Mesenchymal stem cell (in vitro differentiated cells and primary cell): ENCODE data around the gene PIK3R5.
"Not testable (repeated sequence)": the region's sequence is repeated elsewhere in the genome, so short reads cannot be mapped to it uniquely, and the experiment has no call there.

ENCODE experiments used
- DNase-seq: peaks from one replicate; pipeline ENCODE4 v3.0.0-alpha.2; 2013
- H2AFZ ChIP-seq: one replicate; pipeline ENCODE4 v1.6.1; 2013; ENCODE audit warnings: low read depth, mild to moderate bottlenecking, control low read depth, inconsistent platforms, low read length, moderate library complexity
- H2AK5ac ChIP-seq: 2 replicates; pipeline ENCODE4 v1.6.1; 2013; ENCODE audit warnings: low read length, moderate library complexity, mild to moderate bottlenecking, inconsistent platforms; ENCODE audit not compliant: severe bottlenecking
- H2BK120ac ChIP-seq: one replicate; pipeline ENCODE4 v1.6.1; 2013; ENCODE audit warnings: low read depth, mild to moderate bottlenecking, inconsistent platforms, low read length, moderate library complexity
- H2BK12ac ChIP-seq, 2 experiments: one replicate each; pipeline ENCODE4 v1.6.1; 2013; ENCODE audit warnings: inconsistent platforms in 2 of 2, low read length in 2 of 2, mild to moderate bottlenecking in 2 of 2, moderate library complexity in 2 of 2, control low read depth in 1 of 2
- H2BK15ac ChIP-seq: one replicate; pipeline ENCODE4 v1.6.1; 2013; ENCODE audit warnings: mild to moderate bottlenecking, low read depth, inconsistent platforms; ENCODE audit not compliant: poor library complexity, severe bottlenecking
- H2BK5ac ChIP-seq: 2 replicates; pipeline ENCODE4 v1.6.1; 2013; ENCODE audit warnings: low read depth, mild to moderate bottlenecking, low read length, control low read depth, inconsistent platforms; ENCODE audit not compliant: poor library complexity, severe bottlenecking
- H3K14ac ChIP-seq, 2 experiments: one replicate each; pipeline ENCODE4 v1.6.1; 2013; ENCODE audit warnings: inconsistent platforms in 2 of 2, low read length in 2 of 2, control low read depth in 1 of 2, mild to moderate bottlenecking in 1 of 2, moderate library complexity in 1 of 2
- H3K18ac ChIP-seq, 2 experiments: one replicate each; pipeline ENCODE4 v1.6.1; 2013; ENCODE audit warnings: inconsistent platforms in 2 of 2, low read length in 2 of 2, control low read depth in 1 of 2, low read depth in 1 of 2, mild to moderate bottlenecking in 1 of 2
- H3K23ac ChIP-seq, 2 experiments: one replicate each; pipeline ENCODE4 v1.6.1; 2013; ENCODE audit warnings: inconsistent platforms in 2 of 2, low read length in 2 of 2, mild to moderate bottlenecking in 2 of 2, moderate library complexity in 2 of 2, control low read depth in 1 of 2
- H3K27ac ChIP-seq: 2 replicates; pipeline ENCODE4 v1.5.1; 2013; ENCODE audit warnings: mild to moderate bottlenecking, moderate library complexity, low read length, control low read depth, inconsistent platforms; ENCODE audit not compliant: poor library complexity, severe bottlenecking
- H3K27me3 ChIP-seq, 2 experiments: 2 replicates each; pipeline versions ENCODE4 v1.6.1 to v1.7.0; 2013; ENCODE audit warnings: low read length in 2 of 2, mild to moderate bottlenecking in 2 of 2, moderate library complexity in 2 of 2, control low read depth in 1 of 2, inconsistent platforms in 1 of 2; ENCODE audit not compliant: control insufficient read depth in 1 of 2, insufficient read depth in 1 of 2
- H3K36me3 ChIP-seq, 2 experiments: 2 replicates each; pipeline versions ENCODE4 v1.6.1 to v1.7.0; 2013; ENCODE audit warnings: low read length in 2 of 2, control low read depth in 1 of 2, inconsistent platforms in 1 of 2, low read depth in 1 of 2, mild to moderate bottlenecking in 1 of 2; ENCODE audit not compliant: insufficient read depth in 2 of 2, control insufficient read depth in 1 of 2
- H3K4ac ChIP-seq, 2 experiments: one replicate each; pipeline ENCODE4 v1.6.1; 2013; ENCODE audit warnings: inconsistent platforms in 2 of 2, low read length in 2 of 2, mild to moderate bottlenecking in 2 of 2, moderate library complexity in 2 of 2, control low read depth in 1 of 2, low read depth in 1 of 2
- H3K4me1 ChIP-seq: 2 replicates; pipeline ENCODE4 v1.6.1; 2013; ENCODE audit warnings: low read depth, low read length, control low read depth; ENCODE audit not compliant: control insufficient read depth, insufficient read depth
- H3K4me2 ChIP-seq: 2 replicates; pipeline ENCODE4 v1.6.1; 2013; ENCODE audit warnings: low read length, mild to moderate bottlenecking, inconsistent platforms; ENCODE audit not compliant: poor library complexity, severe bottlenecking
- H3K4me3 ChIP-seq, 2 experiments: 2 replicates each; pipeline versions ENCODE4 v1.5.1 to v1.7.0; 2013; ENCODE audit warnings: low read length in 2 of 2, mild to moderate bottlenecking in 2 of 2, control low read depth in 1 of 2, low read depth in 1 of 2; ENCODE audit not compliant: insufficient read depth in 1 of 2
- H3K79me1 ChIP-seq: replicated peaks from 2 replicates; pipeline ENCODE4 v1.6.1; 2013; ENCODE audit warnings: mild to moderate bottlenecking, control low read depth, low read length, inconsistent platforms; ENCODE audit not compliant: poor library complexity, severe bottlenecking
- H3K9ac ChIP-seq: 2 replicates; pipeline ENCODE4 v1.7.0; 2013; ENCODE audit warnings: mild to moderate bottlenecking, low read length, moderate library complexity
- H3K9me3 ChIP-seq: 2 replicates; pipeline ENCODE4 v1.7.0; 2013; ENCODE audit warnings: mild to moderate bottlenecking, low read length; ENCODE audit not compliant: control insufficient read depth
- H4K8ac ChIP-seq: one replicate; pipeline ENCODE4 v1.6.1; 2013; ENCODE audit warnings: inconsistent platforms, mild to moderate bottlenecking, low read length, moderate library complexity
- H4K91ac ChIP-seq: one replicate; pipeline ENCODE4 v1.6.1; 2013; ENCODE audit warnings: mild to moderate bottlenecking, low read length, inconsistent platforms
- WGBS: methylation state at CpG from one replicate; pipeline ENCODE4 v1.1.7; 2013; ENCODE audit warnings: mixed read lengths; 5-methylcytosine and 5-hydroxymethylcytosine counted together

The PIK3R5 gene

GRCh38 chr17:8991514-8992285, 26.2 kb upstream of the PIK3R5 start:
- Histone ChIP-seq H3K27me3 (peaks cover 17 to 30% of the 10 kb centered on the region in 2 experiments), H3K18ac (no peak overlapping the region), H2BK120ac (no peak overlapping the region), H2BK5ac (no peak overlapping the region), H3K4ac (no peak overlapping the region), H4K91ac (no peak overlapping the region), H3K4me1 (peaks cover 4% of the 10 kb centered on the region), H3K4me3 (no peak overlapping the region), H3K36me3 (no peaks in the 10 kb centered on the region), H3K4me2 (no peak overlapping the region), H4K8ac (no peak overlapping the region), H3K9me3 (no peaks in the 10 kb centered on the region), H3K9ac (no peak overlapping the region), H3K27ac (no peak overlapping the region), H2BK15ac (no peak overlapping the region), H3K23ac (no peak overlapping the region), H2BK12ac (no peak overlapping the region), H2AK5ac (no peak overlapping the region), H2AFZ (no peak overlapping the region), H3K14ac (no peak overlapping the region), H3K79me1 (no peaks in the 10 kb centered on the region)
- DNase-seq = peak; percentile 54
- 62% methylated on average over 9 of the region's 10 CpGs for WGBS

GRCh38 chr17:8988263-8988935, 22.9 kb upstream of the PIK3R5 start:
- H3K4me1 ChIP-seq, H3K27me3 ChIP-seq, H4K91ac ChIP-seq, H3K9me3 ChIP-seq, H3K18ac ChIP-seq, H2AK5ac ChIP-seq, H3K36me3 ChIP-seq, H2BK5ac ChIP-seq, H3K27ac ChIP-seq, DNase-seq, H3K4me2 ChIP-seq, H2AFZ ChIP-seq, H3K14ac ChIP-seq, H3K79me1 ChIP-seq, H4K8ac ChIP-seq, H3K9ac ChIP-seq, H2BK15ac ChIP-seq, H3K23ac ChIP-seq, H2BK12ac ChIP-seq, H2BK120ac ChIP-seq, H3K4me3 ChIP-seq, H3K4ac ChIP-seq: not testable (repeated sequence)
- 83% methylated on average over 1 of the region's 2 CpGs for WGBS

- Histone ChIP-seq H4K8ac (no peak overlapping the region), H3K9me3 (no peaks in the 10 kb centered on the region), H3K36me3 (no peaks in the 10 kb centered on the region), H3K4ac (no peak overlapping the region), H3K18ac (no peak overlapping the region), H2AFZ (no peak overlapping the region), H3K23ac (no peak overlapping the region), H3K4me3 (no peak overlapping the region), H3K4me1 (no peaks in the 10 kb centered on the region), H3K4me2 (no peak overlapping the region), H4K91ac (no peak overlapping the region), H3K14ac (no peak overlapping the region), H2BK120ac (no peak overlapping the region), H2BK12ac (no peak overlapping the region), H3K27me3 (peaks cover 0 to 3% of the 10 kb centered on the region in 2 experiments), H2AK5ac (no peak overlapping the region), H2BK15ac (no peak overlapping the region), H2BK5ac (no peak overlapping the region), H3K9ac (no peak overlapping the region), H3K27ac (no peak overlapping the region), H3K79me1 (no peaks in the 10 kb centered on the region)
- DNase-seq = no peak
- 81% methylated on average over 1 of the region's 2 CpGs for WGBS
Measured at GRCh38 chr17:8986295-8986694, 20.8 kb upstream of the PIK3R5 start.

- 78% methylated on average over 4 of the region's 4 CpGs for WGBS
- Histone ChIP-seq H3K36me3 (no peaks in the 10 kb centered on the region), H3K23ac (no peak overlapping the region), H4K91ac (no peak overlapping the region), H3K27ac (no peak overlapping the region), H4K8ac (no peak overlapping the region), H3K9me3 (no peaks in the 10 kb centered on the region), H2BK5ac (no peak overlapping the region), H2AFZ (no peak overlapping the region), H2BK15ac (no peak overlapping the region), H3K18ac (no peak overlapping the region), H2BK120ac (no peak overlapping the region), H2AK5ac (no peak overlapping the region), H3K27me3 (peaks cover 0 to 3% of the 10 kb centered on the region in 2 experiments), H3K4ac (no peak overlapping the region), H2BK12ac (no peak overlapping the region), H3K4me3 (no peak overlapping the region), H3K79me1 (no peaks in the 10 kb centered on the region), H3K9ac (no peak overlapping the region), H3K14ac (no peak overlapping the region), H3K4me2 (no peak overlapping the region), H3K4me1 (no peaks in the 10 kb centered on the region)
- no peak for DNase-seq
Measured at GRCh38 chr17:8985054-8985701, 19.7 kb upstream of the PIK3R5 start.
